H1 (cell line): ENCODE results near the gene HLA-DPB1. TPM values are rescaled to one million over a fixed set of nuclear protein-coding genes. Genes with fewer than 3 reads are reported as not detected.
"Not testable (repeated sequence)": the region's sequence is repeated elsewhere in the genome, so short reads cannot be mapped to it uniquely, and the experiment has no call there.

ENCODE experiments used
- CTCF ChIA-PET: fragments of 300-600 bp; sonication (Branson Sonifier 250); formaldehyde crosslinking; loops from one replicate; lab custom pipeline; 2021; ENCODE audit not compliant: partially characterized antibody; lab: Charles Lee
- POLR2A ChIA-PET: fragments of 300-600 bp; sonication (Branson Sonifier 250); formaldehyde crosslinking; loops from one replicate; lab custom pipeline; 2021; ENCODE audit warnings: inconsistent platforms; ENCODE audit not compliant: partially characterized antibody; lab: Charles Lee
- DNase-seq, 2 experiments: peaks; one replicate each; pipeline versions ENCODE4 v3.0.0 to v3.0.0-alpha.2; 2010 to 2022; ENCODE audit warnings: low spot score in 2 of 2, low read depth in 1 of 2, mixed read lengths in 1 of 2
- FAIRE-seq: peaks from 2 replicates; lab custom pipeline; 2011; peaks lifted over from hg19 to GRCh38; lab: Jason Lieb, UNC
- H2AFZ ChIP-seq: 2 replicates; pipeline ENCODE4 v1.8.1; 2012; ENCODE audit warnings: low read length, inconsistent platforms
- H2AK5ac ChIP-seq: 2 replicates; pipeline ENCODE4 v1.6.1; 2013; ENCODE audit warnings: low read depth, low read length
- H2BK120ac ChIP-seq: replicated peaks from 2 replicates; pipeline ENCODE3; 2013; ENCODE audit warnings: low read depth, low read length, inconsistent platforms
- H2BK12ac ChIP-seq: 2 replicates; pipeline ENCODE4 v1.6.1; 2013; ENCODE audit warnings: low read depth, low read length
- H2BK15ac ChIP-seq: 2 replicates; pipeline ENCODE4 v1.6.1; 2013; ENCODE audit warnings: low read length
- H2BK20ac ChIP-seq: 2 replicates; pipeline ENCODE4 v1.6.1; 2013; ENCODE audit warnings: low read length
- H2BK5ac ChIP-seq: 2 replicates; pipeline ENCODE4 v1.6.1; 2013; ENCODE audit warnings: low read depth, low read length
- H3K14ac ChIP-seq: 2 replicates; pipeline ENCODE4 v1.6.1; 2013; ENCODE audit warnings: inconsistent platforms; ENCODE audit not compliant: insufficient read length
- H3K18ac ChIP-seq: 2 replicates; pipeline ENCODE4 v1.6.1; 2013; ENCODE audit warnings: low read length; ENCODE audit errors: extremely low read depth
- H3K23ac ChIP-seq: 2 replicates; pipeline ENCODE4 v1.6.1; 2013; ENCODE audit warnings: inconsistent platforms; ENCODE audit not compliant: insufficient read length
- H3K23me2 ChIP-seq: 2 replicates; pipeline ENCODE4 v1.6.1; 2013; ENCODE audit warnings: low read depth, low read length
- H3K27ac ChIP-seq: 2 replicates; pipeline ENCODE4 v1.6.1; 2011; ENCODE audit warnings: low read depth, low read length, inconsistent platforms
- H3K27me3 ChIP-seq, 4 experiments: replicated peaks in 1 of 4; 1 replicate in 1 of 4; 2 replicates in 3 of 4; pipeline versions ENCODE4 v1.6.1 to v1.8.1; 2011 to 2013; ENCODE audit warnings: low read length in 3 of 4, mild to moderate bottlenecking in 3 of 4, inconsistent platforms in 2 of 4, mixed read lengths in 2 of 4, moderate library complexity in 1 of 4; ENCODE audit not compliant: control insufficient read depth in 3 of 4, insufficient read depth in 3 of 4; ENCODE audit errors: extremely low read depth in 1 of 4
- H3K36me3 ChIP-seq, 4 experiments: 2 replicates each; pipeline versions ENCODE4 v1.6.1 to v1.8.1; 2011 to 2013; ENCODE audit warnings: mild to moderate bottlenecking in 4 of 4, low read length in 3 of 4, moderate library complexity in 2 of 4, control low read depth in 1 of 4, inconsistent platforms in 1 of 4; ENCODE audit not compliant: insufficient read depth in 4 of 4, control insufficient read depth in 2 of 4
- H3K4ac ChIP-seq: replicated peaks from 2 replicates; pipeline ENCODE3; 2013; ENCODE audit warnings: low read length, low read depth, mixed read lengths, inconsistent platforms; ENCODE audit not compliant: insufficient read length
- H3K4me1 ChIP-seq, 4 experiments: replicated peaks in 1 of 4; 1 replicate in 1 of 4; 2 replicates in 3 of 4; pipeline versions ENCODE4 v1.6.1 to v1.8.1; 2011 to 2013; ENCODE audit warnings: low read length in 3 of 4, inconsistent platforms in 2 of 4, mixed read lengths in 1 of 4; ENCODE audit not compliant: insufficient read depth in 4 of 4, control insufficient read depth in 3 of 4
- H3K4me2 ChIP-seq, 2 experiments: 2 replicates each; pipeline versions ENCODE4 v1.6.1 to v1.8.1; 2011 to 2013; ENCODE audit warnings: low read depth in 2 of 2, low read length in 2 of 2, control low read depth in 1 of 2, inconsistent platforms in 1 of 2, mild to moderate bottlenecking in 1 of 2; ENCODE audit not compliant: insufficient read depth in 1 of 2
- H3K4me3 ChIP-seq, 4 experiments: fragments of 200-600, 300-600 bp in 1 of 4; sonication (generic), shearing (Covaris generic), sonication (Bioruptor Twin) in 1 of 4; 2 replicates each; pipeline versions ENCODE4 v1.5.1 to v1.8.1; 2011 to 2016; ENCODE audit warnings: low read length in 4 of 4, low read depth in 3 of 4, control low read depth in 2 of 4, inconsistent platforms in 2 of 4, mild to moderate bottlenecking in 2 of 4, mixed read lengths in 1 of 4, moderate library complexity in 1 of 4; ENCODE audit not compliant: insufficient read depth in 2 of 4; ENCODE audit errors: extremely low read depth in 1 of 4
- H3K56ac ChIP-seq: replicated peaks from 2 replicates; pipeline ENCODE3; 2013; ENCODE audit warnings: low read depth, mild to moderate bottlenecking, mixed read lengths, low read length, inconsistent platforms; ENCODE audit not compliant: insufficient read length
- H3K79me1 ChIP-seq: 2 replicates; pipeline ENCODE4 v1.6.1; 2013; ENCODE audit warnings: low read depth, low read length, control low read depth
- H3K79me2 ChIP-seq, 2 experiments: 2 replicates each; pipeline versions ENCODE4 v1.6.1 to v1.8.1; 2012 to 2013; ENCODE audit warnings: low read length in 2 of 2, mild to moderate bottlenecking in 2 of 2, inconsistent platforms in 1 of 2; ENCODE audit not compliant: insufficient read depth in 2 of 2, control insufficient read depth in 1 of 2
- H3K9ac ChIP-seq, 4 experiments: replicated peaks in 1 of 4; 1 replicate in 1 of 4; 2 replicates in 3 of 4; pipeline versions ENCODE4 v1.6.1 to v1.8.1; 2011 to 2013; ENCODE audit warnings: low read depth in 3 of 4, low read length in 3 of 4, control low read depth in 2 of 4, mild to moderate bottlenecking in 2 of 4, moderate library complexity in 2 of 4, inconsistent platforms in 1 of 4; ENCODE audit errors: extremely low read depth in 1 of 4
- H3K9me3 ChIP-seq, 2 experiments: 2 replicates each; pipeline versions ENCODE4 v1.6.1 to v1.8.1; 2012 to 2013; ENCODE audit warnings: mild to moderate bottlenecking in 2 of 2, moderate library complexity in 2 of 2, control low read depth in 1 of 2, inconsistent platforms in 1 of 2, low read depth in 1 of 2, low read length in 1 of 2, mixed read lengths in 1 of 2; ENCODE audit not compliant: insufficient read depth in 2 of 2
- H4K20me1 ChIP-seq, 2 experiments: replicated peaks in 1 of 2; 2 replicates each; pipeline versions ENCODE3 to v1.8.1; 2011 to 2013; ENCODE audit warnings: inconsistent platforms in 2 of 2, low read length in 2 of 2, mild to moderate bottlenecking in 1 of 2; ENCODE audit not compliant: insufficient read depth in 2 of 2, control insufficient read depth in 1 of 2
- H4K5ac ChIP-seq: 2 replicates; pipeline ENCODE4 v1.6.1; 2013; ENCODE audit warnings: low read length, low read depth, mixed read lengths, inconsistent platforms; ENCODE audit not compliant: insufficient read length
- H4K8ac ChIP-seq: 2 replicates; pipeline ENCODE4 v1.8.0; 2013; ENCODE audit warnings: mild to moderate bottlenecking, moderate library complexity, low read length, inconsistent platforms; ENCODE audit not compliant: insufficient read depth; ENCODE audit errors: extremely low read depth
- H4K91ac ChIP-seq: replicated peaks from 2 replicates; pipeline ENCODE3; 2013; ENCODE audit warnings: low read length, mixed read lengths, inconsistent platforms; ENCODE audit not compliant: insufficient read length
- EP300 ChIP-seq, 2 experiments: IDR thresholded peaks; 1 replicate in 1 of 2; 2 replicates in 1 of 2; pipeline ENCODE4 v1.6.1; 2011 to 2012; ENCODE audit warnings: low read depth in 2 of 2, low read length in 2 of 2, mild to moderate bottlenecking in 2 of 2, borderline replicate concordance in 1 of 2, inconsistent platforms in 1 of 2, moderate library complexity in 1 of 2
- HDAC2 ChIP-seq, 2 experiments: fragments of 300-600 bp in 1 of 2; sonication (generic) in 1 of 2; IDR thresholded peaks; 2 replicates each; pipeline ENCODE4 v1.6.1; 2011 to 2012; ENCODE audit warnings: low read depth in 2 of 2, low read length in 2 of 2, mild to moderate bottlenecking in 2 of 2, moderate library complexity in 2 of 2, borderline replicate concordance in 1 of 2, inconsistent platforms in 1 of 2
- TCF12 ChIP-seq: IDR thresholded peaks from 2 replicates; pipeline ENCODE4 v1.6.1; 2011; ENCODE audit warnings: low read depth, mild to moderate bottlenecking, low read length
- TEAD4 ChIP-seq: IDR thresholded peaks from 2 replicates; pipeline ENCODE4 v1.6.1; 2012; ENCODE audit warnings: low read depth, low read length, inconsistent platforms, mixed read lengths
- WGBS, 2 experiments: shearing (Covaris generic) in 1 of 2; methylation state at CpG; one replicate each; pipeline versions ENCODE4 v1.1.6 to v1.1.7; 2013 to 2015; ENCODE audit warnings: low lambda C conversion rate in 2 of 2, mixed read lengths in 2 of 2, inconsistent platforms in 1 of 2, low coverage in 1 of 2, missing lambda C conversion rate in 1 of 2; ENCODE audit not compliant: insufficient replicate concordance in 2 of 2, insufficient coverage in 1 of 2, insufficient read length in 1 of 2; ENCODE audit errors: extremely low coverage in 1 of 2, missing lambda C conversion rate in 1 of 2; 5-methylcytosine and 5-hydroxymethylcytosine counted together
- polyA plus RNA-seq, 7 experiments: library from polyadenylated mRNA; depleted of rRNA in 3 of 7; stranded (reverse) in 5 of 7; unstranded in 2 of 7; fragments of >200 nt in 5 of 7; fragments of 200-250 nt in 2 of 7; gene quantifications; 1 replicate in 5 of 7; 2 replicates in 1 of 7; 4 replicates in 1 of 7; pipeline versions ENCODE4 v1.2.1 to v1.2.3, GENCODE V29; 2011 to 2013; ENCODE audit warnings: missing spikeins in 2 of 7, mixed read lengths in 2 of 7
- total RNA-seq: library from RNA; stranded (reverse); fragmentation: NEBNext Ultra II Directional; extraction: Animal tissue kit (Norgen Biotek cat#: 25700); gene quantifications from 2 replicates; pipeline ENCODE4 v1.2.1, GENCODE V29; 2021

The HLA-DPB1 gene
- total and polyA plus RNA-seq, 2 of the 8 experiments (the other 6 are each of a cell fraction or from before 2014, with no cell fraction given) = 32.3 to 58.8 TPM

- not testable (repeated sequence) for H3K27me3 ChIP-seq, H3K4ac ChIP-seq, H2AFZ ChIP-seq, H3K23ac ChIP-seq, H3K79me2 ChIP-seq, FAIRE-seq, H2BK5ac ChIP-seq, H3K4me2 ChIP-seq, H2AK5ac ChIP-seq, H3K27ac ChIP-seq, H2BK120ac ChIP-seq, H3K9me3 ChIP-seq, H2BK12ac ChIP-seq, H3K4me3 ChIP-seq, H2BK20ac ChIP-seq, H3K56ac ChIP-seq, H4K91ac ChIP-seq, H4K8ac ChIP-seq, H3K14ac ChIP-seq, H3K4me1 ChIP-seq, H3K18ac ChIP-seq, H4K20me1 ChIP-seq, H3K36me3 ChIP-seq, H3K79me1 ChIP-seq, H3K9ac ChIP-seq, H4K5ac ChIP-seq, H3K23me2 ChIP-seq, H2BK15ac ChIP-seq
- DNase-seq = peak in 1 of 2 experiments; percentile 66
- CTCF ChIA-PET = interaction anchor here (2.4 kb wide), 1 partner anchor 11 kb away, joined by 5 read pairs; no protein-coding TSS in a partner anchor
- WGBS, 2 experiments = 91% methylated on average over 5 of the region's 5 CpGs; no CpG with 5 or more reads in 1 of the 2 experiments
- POLR2A ChIA-PET = interaction anchor here (1.1 to 1.6 kb wide), 2 partner anchors 35 to 129 kb away, joined by 3 to 5 read pairs; no protein-coding TSS in a partner anchor
- TF ChIP-seq TEAD4 (peak; percentile 54; the same call in 1 of the 2 replicates), EP300 (IDR thresholded peaks at IDR 0.05; ENCODE audit: borderline replicate concordance in 1 of 2, low read depth in 2 of 2, low read length in 2 of 2) (peak in 1 of 2 experiments; percentile 96; a peak in 1 of 3 replicates), TCF12 (peak; percentile 58; the same call in 1 of the 2 replicates), HDAC2 (IDR thresholded peaks at IDR 0.05; ENCODE audit: borderline replicate concordance in 1 of 2, low read depth in 2 of 2, low read length in 2 of 2) (0 out of 4 replicates have a peak, but pooled peaks of 1 of the 2 experiments have one; percentile 36)
Measured at GRCh38 chr6:33101121-33101737, 25.4 kb downstream of the HLA-DPB1 start.
